Mesothelial cell of epicardium (in vitro differentiated cells): ENCODE data around the gene SPOPL. TPM values are rescaled to one million over a fixed set of nuclear protein-coding genes. Genes with fewer than 3 reads are reported as not detected.
"Not testable (repeated sequence)": the region's sequence is repeated elsewhere in the genome, so short reads cannot be mapped to it uniquely, and the experiment has no call there.

ENCODE experiments used
- DNase-seq, 2 experiments: peaks; one replicate each; pipeline ENCODE4 v3.0.0; 2021; ENCODE audit warnings: low spot score in 2 of 2; ENCODE audit not compliant: unreplicated experiment in 2 of 2
- H3K27ac Mint-ChIP-seq: 2 replicates; pipeline ENCODE4 v1.8.0; 2021; ENCODE audit warnings: mixed read lengths
- H3K27me3 Mint-ChIP-seq: 2 replicates; pipeline ENCODE4 v1.8.0; 2021; ENCODE audit warnings: low read depth, mixed read lengths
- H3K36me3 Mint-ChIP-seq: 2 replicates; pipeline ENCODE4 v1.8.0; 2021; ENCODE audit warnings: mixed read lengths
- H3K4me1 Mint-ChIP-seq: 2 replicates; pipeline ENCODE4 v1.8.0; 2021; ENCODE audit warnings: mixed read lengths
- H3K4me3 Mint-ChIP-seq: 2 replicates; pipeline ENCODE4 v1.8.0; 2021; ENCODE audit warnings: mild to moderate bottlenecking, moderate library complexity, mixed read lengths
- H3K9me3 Mint-ChIP-seq: 2 replicates; pipeline ENCODE4 v1.8.0; 2021; ENCODE audit warnings: mixed read lengths
- CTCF ChIP-seq: fragments of 200-600 bp; sonication (generic); IDR thresholded peaks from one replicate; pipeline ENCODE4 v1.5.0; 2021; ENCODE audit warnings: antibody characterized with exemption; ENCODE audit not compliant: unreplicated experiment
- total RNA-seq: library from RNA; stranded (reverse); gene quantifications from 3 replicates; pipeline ENCODE4 v1.2.1, GENCODE V29; 2021

Gene SPOPL
- total RNA-seq, 1 donor from 2014 or later: 28.7 TPM

- Mint-ChIP-seq H3K27me3 (no peaks in the 10 kb centered on the region), H3K9me3 (peaks cover 38% of the 10 kb centered on the region), H3K4me1 (peaks cover 10% of the 10 kb centered on the region), H3K36me3 (peaks cover 15% of the 10 kb centered on the region), H3K4me3 (no peak overlapping the region), H3K27ac (no peak overlapping the region)
- no peak for TF ChIP-seq CTCF
- no peak for DNase-seq
These were observed 45.9 kb upstream of the SPOPL start for GRCh38 chr2:138455691-138456090.

- not testable (repeated sequence) for H3K4me1 Mint-ChIP-seq
These were observed 38.9 kb upstream of the SPOPL start for GRCh38 chr2:138462689-138463088.

GRCh38 chr2:138468617-138469016 lies 33.0 kb upstream of the SPOPL start:
- Mint-ChIP-seq H3K36me3 (peaks cover 6% of the 10 kb centered on the region), H3K27ac (no peak overlapping the region), H3K4me1 (no peaks in the 10 kb centered on the region), H3K27me3 (no peaks in the 10 kb centered on the region), H3K4me3 (no peak overlapping the region), H3K9me3 (peaks cover 12% of the 10 kb centered on the region)
- no peak for TF ChIP-seq CTCF
- DNase-seq: no peak

More at GRCh38 chr2:138462689-138463088, 38.9 kb upstream of the SPOPL start:
- not testable (repeated sequence) for H3K4me3 Mint-ChIP-seq, H3K27ac Mint-ChIP-seq, H3K27me3 Mint-ChIP-seq, DNase-seq
- peaks cover 63% of the 10 kb centered on the region for H3K9me3 Mint-ChIP-seq
- peaks cover 37% of the 10 kb centered on the region for H3K36me3 Mint-ChIP-seq

- Mint-ChIP-seq H3K4me3 (no peak overlapping the region), H3K4me1 (peaks cover 5% of the 10 kb centered on the region), H3K27ac (no peak overlapping the region), H3K27me3 (no peaks in the 10 kb centered on the region), H3K36me3 (peaks cover 3% of the 10 kb centered on the region), H3K9me3 (peaks cover 5% of the 10 kb centered on the region)
- no peak for TF ChIP-seq CTCF
- no peak for DNase-seq
These were observed 32.2 kb upstream of the SPOPL start for GRCh38 chr2:138469411-138469810.

GRCh38 chr2:138470941-138471340 lies 30.6 kb upstream of the SPOPL start:
- no peak overlapping the region for H3K27ac Mint-ChIP-seq
- H3K9me3 Mint-ChIP-seq: no peaks in the 10 kb centered on the region
- H3K4me3 Mint-ChIP-seq: no peak overlapping the region
- H3K27me3 Mint-ChIP-seq: no peaks in the 10 kb centered on the region
- no peak for DNase-seq
- peaks cover 20% of the 10 kb centered on the region for H3K4me1 Mint-ChIP-seq
- TF ChIP-seq CTCF: no peak
- H3K36me3 Mint-ChIP-seq: no peaks in the 10 kb centered on the region

GRCh38 chr2:138474100-138474825 lies 27.3 kb upstream of the SPOPL start:
- no peak for TF ChIP-seq CTCF

More at GRCh38 chr2:138474100-138474825, 27.3 kb upstream of the SPOPL start:
- Mint-ChIP-seq H3K27me3 (no peaks in the 10 kb centered on the region), H3K9me3 (no peaks in the 10 kb centered on the region), H3K4me1 (peaks cover 23% of the 10 kb centered on the region), H3K27ac (no peak overlapping the region), H3K36me3 (no peaks in the 10 kb centered on the region), H3K4me3 (no peak overlapping the region)
- no peak for DNase-seq
